ENCODE data around the gene PDIA2. TPM values are rescaled to one million over a fixed set of nuclear protein-coding genes. Genes with fewer than 3 reads are reported as not detected.

The PDIA2 gene
- total RNA-seq, 4 donors from 2014 or later: 3.3 to 8.8 (median 3.7) TPM

DNA sequence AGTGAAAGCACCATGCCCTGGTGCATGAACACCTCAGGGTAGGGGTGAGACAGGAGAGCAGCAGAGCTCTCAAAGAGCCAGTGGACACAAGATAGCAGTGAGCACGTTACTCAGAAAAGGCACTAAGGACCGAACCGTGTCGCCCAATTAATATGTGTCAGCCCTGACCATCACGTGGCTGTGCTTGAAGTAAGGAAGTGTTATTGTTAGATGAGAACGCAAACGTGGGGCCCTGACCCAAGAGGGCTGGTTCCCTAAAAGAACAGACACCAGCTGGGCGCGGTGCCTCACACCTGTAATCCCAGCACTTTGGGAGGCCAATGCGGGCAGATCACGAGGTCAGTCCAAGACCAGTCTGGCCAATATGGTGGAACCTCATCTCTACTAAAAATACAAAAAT is 53.3 kb downstream of the PDIA2 start:
- TF ChIP-seq, protein P1, sequence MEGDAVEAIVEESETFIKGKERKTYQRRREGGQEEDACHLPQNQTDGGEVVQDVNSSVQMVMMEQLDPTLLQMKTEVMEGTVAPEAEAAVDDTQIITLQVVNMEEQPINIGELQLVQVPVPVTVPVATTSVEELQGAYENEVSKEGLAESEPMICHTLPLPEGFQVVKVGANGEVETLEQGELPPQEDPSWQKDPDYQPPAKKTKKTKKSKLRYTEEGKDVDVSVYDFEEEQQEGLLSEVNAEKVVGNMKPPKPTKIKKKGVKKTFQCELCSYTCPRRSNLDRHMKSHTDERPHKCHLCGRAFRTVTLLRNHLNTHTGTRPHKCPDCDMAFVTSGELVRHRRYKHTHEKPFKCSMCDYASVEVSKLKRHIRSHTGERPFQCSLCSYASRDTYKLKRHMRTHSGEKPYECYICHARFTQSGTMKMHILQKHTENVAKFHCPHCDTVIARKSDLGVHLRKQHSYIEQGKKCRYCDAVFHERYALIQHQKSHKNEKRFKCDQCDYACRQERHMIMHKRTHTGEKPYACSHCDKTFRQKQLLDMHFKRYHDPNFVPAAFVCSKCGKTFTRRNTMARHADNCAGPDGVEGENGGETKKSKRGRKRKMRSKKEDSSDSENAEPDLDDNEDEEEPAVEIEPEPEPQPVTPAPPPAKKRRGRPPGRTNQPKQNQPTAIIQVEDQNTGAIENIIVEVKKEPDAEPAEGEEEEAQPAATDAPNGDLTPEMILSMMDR (IDR thresholded peaks at IDR 0.05): no peak
- no peak for TF ChIP-seq EP300 (IDR thresholded peaks at IDR 0.05)
- no peak for TF ChIP-seq POLR2A (IDR thresholded peaks at IDR 0.05)
- H3K4me3 ChIP-seq: no peak overlapping the region
- no peaks in the 10 kb centered on the region for H3K36me3 ChIP-seq
- H3K4me1 ChIP-seq: peaks cover 0 to 6% (median 3%) of the 10 kb centered on the region in 4 donors
- DNase-seq (ENCODE audit: low spot score in 2 of 2): no peak
- 87 to 92% methylated on average over 11 of the region's 11 CpGs for WGBS, 2 donors
- no peaks in the 10 kb centered on the region for H3K27me3 ChIP-seq
- no peak overlapping the region for H3K27ac ChIP-seq
- no peaks in the 10 kb centered on the region for H3K9me3 ChIP-seq

Other genes starting within 250 kb of the PDIA2 start
- 1 to 10 TPM in 3 of 4 donors, under 1 TPM in 1; 0.66 to 8.6 (median 3.1) TPM for gene POLR3K, start 229.6 kb upstream of the PDIA2 start, total RNA-seq
- gene SNRNP25, start 229.3 kb upstream of the PDIA2 start, total RNA-seq: 10 to 100 TPM in 3 of 4 donors, 1 to 10 TPM in 1; 9.3 to 21.6 (median 15.7) TPM
- gene RHBDF1, start 210.5 kb upstream of the PDIA2 start, total RNA-seq: 100 to 1,000 TPM in 3 of 4 donors, 10 to 100 TPM in 1; 92.7 to 157 (median 137) TPM
- gene MPG, start 204.9 kb upstream of the PDIA2 start, total RNA-seq: 100 to 1,000 TPM in 2 of 4 donors, 10 to 100 TPM in 2; 74.3 to 190 (median 115) TPM
- 10 to 100 TPM; 32.1 to 40.8 (median 36.7) TPM for gene NPRL3, start 144.5 kb upstream of the PDIA2 start, total RNA-seq
- gene HBZ, start 130.5 kb upstream of the PDIA2 start, total RNA-seq: not detected
- 1 to 10 TPM in 1 of 4 donors, not detected in 3; 3.3 TPM for gene HBM, start 117.2 kb upstream of the PDIA2 start, total RNA-seq
- gene HBA2, start 110.3 kb upstream of the PDIA2 start, total RNA-seq: 100 to 1,000 TPM in 2 of 4 donors, 10 to 100 TPM in 2; 10.1 to 495 (median 102) TPM
- 100 to 1,000 TPM in 1 of 4 donors, 10 to 100 TPM in 2, not detected in 1; 48.4 to 135 (median 81.6) TPM for gene HBA1, start 106.5 kb upstream of the PDIA2 start, total RNA-seq
- not detected for gene HBQ1, start 102.7 kb upstream of the PDIA2 start, total RNA-seq
- gene LUC7L, start 53.7 kb upstream of the PDIA2 start, total RNA-seq: 100 to 1,000 TPM; 109 to 180 (median 123) TPM
- 100 to 1,000 TPM in 2 of 4 donors, 10 to 100 TPM in 2; 73.5 to 192 (median 99.0) TPM for gene FAM234A, start 48.3 kb upstream of the PDIA2 start, total RNA-seq
- gene RGS11, start 7.2 kb upstream of the PDIA2 start, total RNA-seq: 10 to 100 TPM; 20.8 to 59.0 (median 29.7) TPM
- gene ARHGDIG, start 2.6 kb upstream of the PDIA2 start, total RNA-seq: not detected
- gene AXIN1, start 69.6 kb downstream of the PDIA2 start, total RNA-seq: 10 to 100 TPM; 23.4 to 37.1 (median 25.0) TPM
- gene MRPL28, start 87.4 kb downstream of the PDIA2 start, total RNA-seq: 10 to 100 TPM; 45.1 to 79.5 (median 65.3) TPM
- gene PGAP6, start 98.8 kb downstream of the PDIA2 start, total RNA-seq: 10 to 100 TPM; 22.7 to 69.3 (median 36.7) TPM
- 10 to 100 TPM; 26.7 to 99.6 (median 47.8) TPM for gene NME4, start 114.0 kb downstream of the PDIA2 start, total RNA-seq
- gene DECR2, start 118.7 kb downstream of the PDIA2 start, total RNA-seq: 10 to 100 TPM; 20.3 to 68.4 (median 33.6) TPM
- gene RAB11FIP3, start 142.5 kb downstream of the PDIA2 start, total RNA-seq: 100 to 1,000 TPM in 1 of 4 donors, 10 to 100 TPM in 3; 30.2 to 128 (median 54.6) TPM
- 10 to 100 TPM; 19.0 to 91.5 (median 52.5) TPM for gene CAPN15, start 244.5 kb downstream of the PDIA2 start, total RNA-seq

All from tibial nerve (tissue), 4 donors.